ENCODE results near the gene SYTL1. TPM values are rescaled to one million over a fixed set of nuclear protein-coding genes. Genes with fewer than 3 reads are reported as not detected.

The SYTL1 gene
- total and polyA plus RNA-seq, 4 donors, result 10.5 to 58.0 (median 34.6) TPM

DNA sequence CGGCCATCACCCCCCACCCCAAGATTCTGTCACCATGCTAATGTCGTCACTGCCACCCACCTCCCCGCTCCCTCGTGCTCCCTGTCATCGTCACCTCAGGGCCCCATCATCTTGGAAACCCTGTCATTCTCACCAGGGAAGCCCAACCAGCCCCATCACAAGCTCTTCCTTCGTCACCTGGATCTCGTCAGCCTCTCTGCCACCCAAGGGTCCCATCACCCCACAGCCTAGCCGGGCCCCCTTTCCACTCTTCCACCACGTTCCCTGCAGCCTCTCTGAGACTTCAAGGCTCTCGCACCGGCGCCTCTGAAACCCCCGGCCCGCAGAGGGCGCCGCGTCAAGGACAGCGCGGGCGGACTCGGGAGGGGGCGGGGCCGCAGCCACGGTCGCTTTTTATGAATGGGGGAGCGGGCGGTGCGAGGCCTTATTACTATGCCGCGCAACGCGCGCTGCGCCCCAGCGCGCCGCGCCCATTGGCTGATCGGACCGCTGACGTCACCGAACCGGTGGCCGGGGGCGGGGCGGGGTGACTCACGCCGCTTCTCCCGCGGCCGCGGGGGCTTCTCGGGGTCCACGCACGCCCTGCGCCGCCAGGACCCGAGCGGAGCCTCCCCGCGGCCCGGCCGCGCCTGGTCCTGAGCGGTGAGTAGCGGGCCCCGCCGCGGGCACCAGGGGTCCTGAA lies 50.4 kb downstream of the SYTL1 start, which contains the start of gene GPR3:
GPR3 (plus strand) TSS at position 527 of the 682 bp plus-strand sequence. CDS start 1,177 bp downstream, outside the sequence.
- 2 to 3% methylated on average over 65 to 69 of the region's 69 CpGs for WGBS, 2 donors
- Histone ChIP-seq H3K4me3 (no peak within 1 kb of the TSS), H3K27ac (ENCODE audit: low read depth in 1 of 2, low read length in 1 of 2) (peak within 1 kb of the TSS; percentile 69 to 82), H3K4me1 (ENCODE audit: control insufficient read depth in 5 of 5, insufficient read depth in 5 of 5, low read length in 5 of 5) (peaks cover 0 to 20% (median 12%) of the 10 kb centered on the region in 5 donors), H3K9me3 (ENCODE audit: control insufficient read depth in 4 of 4, insufficient read depth in 3 of 4, low read length in 3 of 4) (peaks cover 0 to 2% (median 0%) of the 10 kb centered on the region in 4 donors), H3K36me3 (ENCODE audit: control insufficient read depth in 4 of 4, insufficient read depth in 4 of 4, low read length in 4 of 4) (no peaks in the 10 kb centered on the region), H3K27me3 (ENCODE audit: control insufficient read depth in 3 of 3, insufficient read depth in 3 of 3, low read length in 2 of 3) (no peaks in the 10 kb centered on the region), H3K9ac (ENCODE audit: insufficient read depth in 1 of 2, low read length in 2 of 2) (peak within 1 kb of the TSS; percentile 45 to 49)
- TF ChIP-seq, protein P1, sequence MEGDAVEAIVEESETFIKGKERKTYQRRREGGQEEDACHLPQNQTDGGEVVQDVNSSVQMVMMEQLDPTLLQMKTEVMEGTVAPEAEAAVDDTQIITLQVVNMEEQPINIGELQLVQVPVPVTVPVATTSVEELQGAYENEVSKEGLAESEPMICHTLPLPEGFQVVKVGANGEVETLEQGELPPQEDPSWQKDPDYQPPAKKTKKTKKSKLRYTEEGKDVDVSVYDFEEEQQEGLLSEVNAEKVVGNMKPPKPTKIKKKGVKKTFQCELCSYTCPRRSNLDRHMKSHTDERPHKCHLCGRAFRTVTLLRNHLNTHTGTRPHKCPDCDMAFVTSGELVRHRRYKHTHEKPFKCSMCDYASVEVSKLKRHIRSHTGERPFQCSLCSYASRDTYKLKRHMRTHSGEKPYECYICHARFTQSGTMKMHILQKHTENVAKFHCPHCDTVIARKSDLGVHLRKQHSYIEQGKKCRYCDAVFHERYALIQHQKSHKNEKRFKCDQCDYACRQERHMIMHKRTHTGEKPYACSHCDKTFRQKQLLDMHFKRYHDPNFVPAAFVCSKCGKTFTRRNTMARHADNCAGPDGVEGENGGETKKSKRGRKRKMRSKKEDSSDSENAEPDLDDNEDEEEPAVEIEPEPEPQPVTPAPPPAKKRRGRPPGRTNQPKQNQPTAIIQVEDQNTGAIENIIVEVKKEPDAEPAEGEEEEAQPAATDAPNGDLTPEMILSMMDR (IDR thresholded peaks at IDR 0.05; ENCODE audit: control extremely low read depth, extremely low read depth), result peak; percentile 30
- DNase-seq (peak; percentile 89 to 93 (median 91)), ATAC-seq (ENCODE audit: insufficient read depth, low FRiP score) (peak; percentile 87)

DNA sequence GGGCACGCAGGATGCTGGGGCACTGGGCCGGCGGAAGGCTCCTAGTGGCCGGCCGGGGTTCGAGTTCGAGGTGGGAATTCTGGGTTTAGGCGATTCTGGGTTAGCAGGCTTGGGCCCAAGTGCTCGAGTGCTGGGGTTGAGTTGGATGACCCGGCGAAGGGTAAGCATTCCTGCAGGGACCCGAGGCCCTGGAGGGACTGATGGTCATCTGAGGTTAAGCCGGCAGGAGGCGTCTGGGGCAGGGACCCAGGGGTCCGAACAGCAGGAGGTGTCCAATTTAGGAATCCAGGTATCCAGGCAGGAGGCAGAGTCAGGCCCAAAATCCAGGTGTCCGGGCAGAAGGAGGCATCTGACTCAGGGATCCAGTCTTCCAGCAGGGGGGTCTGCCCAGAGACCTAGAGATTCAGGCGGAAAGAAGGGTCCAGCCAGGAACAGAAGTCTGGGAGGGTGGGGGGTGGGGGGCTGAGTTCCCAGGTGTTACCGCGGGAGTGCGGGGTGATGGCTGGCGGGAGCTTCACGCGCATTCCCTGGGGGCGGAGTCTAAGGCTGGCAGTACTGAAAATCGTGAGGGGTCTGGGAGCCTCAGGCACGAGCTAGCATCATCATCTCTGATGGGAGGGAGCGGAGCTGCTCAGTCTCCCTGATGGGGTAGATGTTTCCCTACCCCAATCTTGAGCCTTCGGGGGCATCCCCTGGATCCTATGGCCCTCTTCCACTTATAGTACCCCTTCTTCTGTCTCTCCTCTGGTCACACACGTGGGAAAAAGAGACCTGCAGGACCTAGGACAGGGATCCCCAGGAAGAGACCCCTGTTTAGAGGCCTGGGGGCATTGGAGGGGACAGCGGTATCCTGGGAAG lies 51.2 kb downstream of the SYTL1 start:
- Histone ChIP-seq H3K4me3 (no peak overlapping the region), H3K9ac (ENCODE audit: insufficient read depth in 1 of 2, low read length in 2 of 2) (peak overlapping the region; percentile 23 to 49), H3K27ac (ENCODE audit: low read depth in 1 of 2, low read length in 1 of 2) (peak overlapping the region; percentile 2 to 61), H3K36me3 (ENCODE audit: control insufficient read depth in 4 of 4, insufficient read depth in 4 of 4, low read length in 4 of 4) (no peaks in the 10 kb centered on the region), H3K9me3 (ENCODE audit: control insufficient read depth in 4 of 4, insufficient read depth in 3 of 4, low read length in 3 of 4) (peaks cover 0 to 2% (median 0%) of the 10 kb centered on the region in 4 donors), H3K4me1 (ENCODE audit: control insufficient read depth in 5 of 5, insufficient read depth in 5 of 5, low read length in 5 of 5) (peaks cover 0 to 22% (median 12%) of the 10 kb centered on the region in 5 donors), H3K27me3 (ENCODE audit: control insufficient read depth in 3 of 3, insufficient read depth in 3 of 3, low read length in 2 of 3) (no peaks in the 10 kb centered on the region)
- 39 to 40% methylated on average over 30 of the region's 30 CpGs for WGBS, 2 donors
- TF ChIP-seq, protein P1 (IDR thresholded peaks at IDR 0.05; ENCODE audit: control extremely low read depth, extremely low read depth), result no peak
- peak in 1 of 3 donors; percentile 42 for DNase-seq
- no peak for ATAC-seq (ENCODE audit: insufficient read depth, low FRiP score)

DNA sequence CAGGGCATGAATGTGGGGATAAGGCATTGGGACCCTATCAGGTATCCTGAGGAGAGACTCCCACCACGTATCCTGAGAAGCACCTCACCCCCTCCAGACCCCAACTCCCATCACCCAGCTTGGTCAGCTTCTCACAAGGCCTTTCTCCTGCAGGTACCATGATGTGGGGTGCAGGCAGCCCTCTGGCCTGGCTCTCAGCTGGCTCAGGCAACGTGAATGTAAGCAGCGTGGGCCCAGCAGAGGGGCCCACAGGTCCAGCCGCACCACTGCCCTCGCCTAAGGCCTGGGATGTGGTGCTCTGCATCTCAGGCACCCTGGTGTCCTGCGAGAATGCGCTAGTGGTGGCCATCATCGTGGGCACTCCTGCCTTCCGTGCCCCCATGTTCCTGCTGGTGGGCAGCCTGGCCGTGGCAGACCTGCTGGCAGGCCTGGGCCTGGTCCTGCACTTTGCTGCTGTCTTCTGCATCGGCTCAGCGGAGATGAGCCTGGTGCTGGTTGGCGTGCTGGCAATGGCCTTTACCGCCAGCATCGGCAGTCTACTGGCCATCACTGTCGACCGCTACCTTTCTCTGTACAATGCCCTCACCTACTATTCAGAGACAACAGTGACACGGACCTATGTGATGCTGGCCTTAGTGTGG lies 51.9 kb downstream of the SYTL1 start:
- WGBS, 2 donors, result 96 to 97% methylated on average over 18 of the region's 18 CpGs
- no peak overlapping the region for H3K27ac ChIP-seq (ENCODE audit: low read depth in 1 of 2, low read length in 1 of 2)
- ATAC-seq (ENCODE audit: insufficient read depth, low FRiP score), result no peak
- H3K9me3 ChIP-seq (ENCODE audit: control insufficient read depth in 4 of 4, insufficient read depth in 3 of 4, low read length in 3 of 4), result peaks cover 0 to 2% (median 0%) of the 10 kb centered on the region in 4 donors
- no peak overlapping the region for H3K4me3 ChIP-seq
- TF ChIP-seq, protein P1 (IDR thresholded peaks at IDR 0.05; ENCODE audit: control extremely low read depth, extremely low read depth), result no peak
- peaks cover 0 to 22% (median 14%) of the 10 kb centered on the region in 5 donors for H3K4me1 ChIP-seq (ENCODE audit: control insufficient read depth in 5 of 5, insufficient read depth in 5 of 5, low read length in 5 of 5)
- H3K9ac ChIP-seq (ENCODE audit: insufficient read depth in 1 of 2, low read length in 2 of 2), result no peak overlapping the region
- H3K36me3 ChIP-seq (ENCODE audit: control insufficient read depth in 4 of 4, insufficient read depth in 4 of 4, low read length in 4 of 4), result no peaks in the 10 kb centered on the region
- H3K27me3 ChIP-seq (ENCODE audit: control insufficient read depth in 3 of 3, insufficient read depth in 3 of 3, low read length in 2 of 3), result no peaks in the 10 kb centered on the region
- no peak for DNase-seq
